Lung (tissue), 13 donors: ENCODE results near the gene CDKN2D. TPM values are rescaled to one million over a fixed set of nuclear protein-coding genes. Genes with fewer than 3 reads are reported as not detected.

Experiments used
- ATAC-seq: fragments of 200-7000 bp; cut with Tn5 transposase; one replicate; pipeline ENCODE4 v1.9.1; 2020; ENCODE audit warnings: moderate number of reproducible peaks; ENCODE audit not compliant: insufficient read depth, low FRiP score
- DNase-seq, 3 donors: peaks; one replicate each; pipeline ENCODE4 v3.0.0-alpha.2; 2013 to 2017
- H3K27ac ChIP-seq, 2 donors: one replicate each; pipeline ENCODE4 v1.5.1; 2013; ENCODE audit warnings: mild to moderate bottlenecking in 2 of 2, moderate library complexity in 2 of 2, control low read depth in 1 of 2, inconsistent platforms in 1 of 2, low read depth in 1 of 2, low read length in 1 of 2
- H3K27me3 ChIP-seq, 3 donors: one replicate each; pipeline ENCODE4 v1.5.1; 2013; ENCODE audit warnings: low read length in 2 of 3; ENCODE audit not compliant: control insufficient read depth in 3 of 3, insufficient read depth in 3 of 3
- H3K36me3 ChIP-seq, 4 donors: one replicate each; pipeline ENCODE4 v1.5.1; 2013; ENCODE audit warnings: low read length in 4 of 4, mild to moderate bottlenecking in 1 of 4, moderate library complexity in 1 of 4; ENCODE audit not compliant: control insufficient read depth in 4 of 4, insufficient read depth in 4 of 4
- H3K4me1 ChIP-seq, 5 donors: one replicate each; pipeline ENCODE4 v1.5.1; 2013; ENCODE audit warnings: low read length in 5 of 5, mild to moderate bottlenecking in 2 of 5, moderate library complexity in 1 of 5; ENCODE audit not compliant: control insufficient read depth in 5 of 5, insufficient read depth in 5 of 5
- H3K4me3 ChIP-seq: one replicate; pipeline ENCODE4 v1.5.1; 2013; ENCODE audit warnings: mild to moderate bottlenecking, control low read depth, moderate library complexity
- H3K9ac ChIP-seq, 2 donors: one replicate each; pipeline ENCODE4 v1.5.1; 2013; ENCODE audit warnings: low read length in 2 of 2, control low read depth in 1 of 2; ENCODE audit not compliant: insufficient read depth in 1 of 2
- H3K9me3 ChIP-seq, 4 donors: one replicate each; pipeline ENCODE4 v1.5.1; 2013; ENCODE audit warnings: low read length in 3 of 4, mild to moderate bottlenecking in 1 of 4, moderate library complexity in 1 of 4; ENCODE audit not compliant: control insufficient read depth in 4 of 4, insufficient read depth in 3 of 4
- WGBS, 2 donors: extraction: QIAGEN DNeasy Blood & Tissue Kit; methylation state at CpG; one replicate each; pipeline ENCODE4 v1.1.7; 2013; 5-methylcytosine and 5-hydroxymethylcytosine counted together
- polyA plus RNA-seq, 2 donors: library from polyadenylated mRNA; stranded (reverse); fragments of 200-250 nt; gene quantifications; one replicate each; pipeline ENCODE4 v1.2.1, GENCODE V29; 2013
- small RNA-seq: library from RNA; depleted of rRNA; stranded (forward); fragments of <200 nt; gene quantifications from one replicate; pipeline ENCODE3, GENCODE V24; 2014; ENCODE audit warnings: low replicate concordance
- total RNA-seq, 2 donors: library from RNA; depleted of rRNA in 1 of 2; stranded (reverse); fragments of >200 nt in 1 of 2; gene quantifications; one replicate each; pipeline ENCODE4 v1.2.1, GENCODE V29; 2014 to 2021
- TF ChIP-seq, protein P1 (sequence below): IDR thresholded peaks from 2 replicates; pipeline ENCODE4 v1.5.1; 2012; ENCODE audit warnings: mild to moderate bottlenecking; ENCODE audit errors: control extremely low read depth, extremely low read depth
- donor health status: control.
- donor health status: control.
- donor health status: Bipolar disorder and iron deficiency.
- donor health status: healthy.
- donor health status: DM: yes; HTN: yes; CAD: no.

The CDKN2D gene
- total and polyA plus RNA-seq, 4 donors, result 12.5 to 74.9 (median 13.9) TPM

DNA sequence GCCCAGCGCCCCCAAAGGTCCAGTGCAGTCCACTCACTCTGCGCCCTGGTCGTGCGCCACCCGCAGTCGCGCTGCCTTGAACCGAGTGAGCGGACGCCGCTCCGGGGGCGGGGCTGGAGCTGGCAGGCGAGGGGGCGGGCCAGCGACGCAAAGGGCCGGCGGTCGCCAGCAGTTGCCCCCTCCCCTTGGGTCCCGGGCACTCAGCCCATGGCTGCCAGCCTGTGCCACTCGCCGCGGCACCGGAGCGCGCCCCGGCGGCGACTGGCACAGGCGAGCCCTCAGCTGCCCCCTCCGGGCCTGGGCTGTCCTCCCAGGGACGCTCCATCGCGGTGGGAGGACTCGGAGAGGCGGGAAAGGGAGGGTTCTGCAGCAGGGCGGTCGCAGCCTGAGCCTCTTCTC lies 51.4 kb downstream of the CDKN2D start, which contains the start of gene S1PR5:
Gene S1PR5 (minus strand): TSS at position 87 of the 399 bp plus-strand sequence. CDS start 2,436 bp downstream, outside the sequence.
- ATAC-seq (no peak), DNase-seq (no peak)
- Histone ChIP-seq H3K9me3 (peaks cover 0 to 7% (median 0%) of the 10 kb centered on the region in 4 donors), H3K36me3 (no peaks in the 10 kb centered on the region), H3K27ac (no peak within 1 kb of the TSS), H3K9ac (no peak within 1 kb of the TSS), H3K4me3 (no peak within 1 kb of the TSS), H3K4me1 (peaks cover 0 to 14% (median 4%) of the 10 kb centered on the region in 5 donors), H3K27me3 (peaks cover 19 to 69% (median 54%) of the 10 kb centered on the region in 3 donors)
- 2% methylated on average over 23 to 39 of the region's 39 CpGs for WGBS, 2 donors
- TF ChIP-seq, protein P1, sequence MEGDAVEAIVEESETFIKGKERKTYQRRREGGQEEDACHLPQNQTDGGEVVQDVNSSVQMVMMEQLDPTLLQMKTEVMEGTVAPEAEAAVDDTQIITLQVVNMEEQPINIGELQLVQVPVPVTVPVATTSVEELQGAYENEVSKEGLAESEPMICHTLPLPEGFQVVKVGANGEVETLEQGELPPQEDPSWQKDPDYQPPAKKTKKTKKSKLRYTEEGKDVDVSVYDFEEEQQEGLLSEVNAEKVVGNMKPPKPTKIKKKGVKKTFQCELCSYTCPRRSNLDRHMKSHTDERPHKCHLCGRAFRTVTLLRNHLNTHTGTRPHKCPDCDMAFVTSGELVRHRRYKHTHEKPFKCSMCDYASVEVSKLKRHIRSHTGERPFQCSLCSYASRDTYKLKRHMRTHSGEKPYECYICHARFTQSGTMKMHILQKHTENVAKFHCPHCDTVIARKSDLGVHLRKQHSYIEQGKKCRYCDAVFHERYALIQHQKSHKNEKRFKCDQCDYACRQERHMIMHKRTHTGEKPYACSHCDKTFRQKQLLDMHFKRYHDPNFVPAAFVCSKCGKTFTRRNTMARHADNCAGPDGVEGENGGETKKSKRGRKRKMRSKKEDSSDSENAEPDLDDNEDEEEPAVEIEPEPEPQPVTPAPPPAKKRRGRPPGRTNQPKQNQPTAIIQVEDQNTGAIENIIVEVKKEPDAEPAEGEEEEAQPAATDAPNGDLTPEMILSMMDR, result no peak

DNA sequence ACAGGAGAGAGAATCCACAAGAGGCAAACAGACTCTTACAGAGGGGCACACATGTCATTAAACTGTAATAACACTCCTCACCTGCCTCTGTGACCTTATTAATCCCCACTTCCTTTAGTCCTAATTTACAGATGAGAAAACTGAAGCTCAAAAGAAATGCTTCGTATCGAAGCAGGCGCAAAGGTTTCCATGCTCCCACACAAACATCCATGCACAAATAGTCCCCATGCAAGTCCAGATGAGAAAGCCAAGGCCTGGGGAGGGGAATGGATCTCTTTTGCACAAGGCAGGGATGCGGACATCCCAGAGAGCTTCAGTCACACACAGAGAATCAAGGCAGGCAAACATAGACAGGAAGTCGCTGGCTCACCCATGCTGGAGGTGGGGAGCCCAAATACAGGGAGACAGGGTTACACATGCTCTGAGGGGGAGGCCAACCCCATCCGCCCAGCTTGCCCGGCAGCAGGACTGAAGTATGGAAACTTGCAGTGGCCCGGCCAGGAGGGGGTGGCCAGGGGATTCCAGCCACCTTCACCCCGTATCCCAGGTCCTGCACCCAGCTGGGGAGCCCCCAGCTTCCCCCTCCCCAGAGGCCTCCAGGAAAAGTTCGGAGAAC lies 52.0 kb downstream of the CDKN2D start:
- 47 to 51% methylated on average over 10 of the region's 10 CpGs for WGBS, 2 donors
- Histone ChIP-seq H3K9me3 (peaks cover 0 to 7% (median 0%) of the 10 kb centered on the region in 4 donors), H3K4me1 (peaks cover 0 to 14% (median 4%) of the 10 kb centered on the region in 5 donors), H3K4me3 (no peak overlapping the region), H3K27ac (no peak overlapping the region), H3K27me3 (peaks cover 19 to 69% (median 57%) of the 10 kb centered on the region in 3 donors), H3K36me3 (no peaks in the 10 kb centered on the region), H3K9ac (no peak overlapping the region)
- no peak for ATAC-seq
- TF ChIP-seq, protein P1, result no peak
- no peak for DNase-seq

Small RNA genes lying within 50 kb of the gene (small RNA-seq; reads per million reads assigned to genes)
- gene MIR1238 (not detected), gene RNU7-140P (not detected)

Other genes with a start within 250 kb of the CDKN2D start
- gene RAVER1, start 235.4 kb downstream of the CDKN2D start, total RNA-seq, result 10 to 100 TPM; 21.1 to 46.1 TPM
- 10 to 100 TPM; 10.5 to 17.7 TPM for gene RAVER1, start 235.4 kb downstream of the CDKN2D start, polyA plus RNA-seq
- 10 to 100 TPM; 12.1 to 25.5 TPM for gene ICAM3, start 229.4 kb downstream of the CDKN2D start, total RNA-seq
- 10 to 100 TPM in 1 of 2 donors, 1 to 10 TPM in 1; 8.1 to 56.1 TPM for gene ICAM3, start 229.4 kb downstream of the CDKN2D start, polyA plus RNA-seq
- 100 to 1,000 TPM; 102 to 175 TPM for gene TYK2, start 188.4 kb downstream of the CDKN2D start, total RNA-seq
- 100 to 1,000 TPM; 137 to 162 TPM for gene TYK2, start 188.4 kb downstream of the CDKN2D start, polyA plus RNA-seq
- gene CDC37, start 165.4 kb downstream of the CDKN2D start, total RNA-seq, result 100 to 1,000 TPM; 110 to 156 TPM
- 100 to 1,000 TPM; 223 to 294 TPM for gene CDC37, start 165.4 kb downstream of the CDKN2D start, polyA plus RNA-seq
- gene PDE4A, start 148.4 kb downstream of the CDKN2D start, total RNA-seq, result 10 to 100 TPM; 11.9 to 23.6 TPM
- gene PDE4A, start 148.4 kb downstream of the CDKN2D start, polyA plus RNA-seq, result 10 to 100 TPM; 10.3 to 13.7 TPM
- gene KEAP1, start 65.6 kb downstream of the CDKN2D start, total RNA-seq, result 10 to 100 TPM; 44.8 to 73.5 TPM
- gene KEAP1, start 65.6 kb downstream of the CDKN2D start, polyA plus RNA-seq, result 10 to 100 TPM; 51.0 to 69.5 TPM
- gene S1PR5, start 51.5 kb downstream of the CDKN2D start, total RNA-seq, result 1 to 10 TPM in 1 of 2 donors, under 1 TPM in 1; 0.26 to 1.2 TPM
- 1 to 10 TPM in 1 of 2 donors, under 1 TPM in 1; 0.55 to 1.4 TPM for gene S1PR5, start 51.5 kb downstream of the CDKN2D start, polyA plus RNA-seq
- 10 to 100 TPM; 13.4 to 34.0 TPM for gene ATG4D, start 25.1 kb downstream of the CDKN2D start, total RNA-seq
- gene ATG4D, start 25.1 kb downstream of the CDKN2D start, polyA plus RNA-seq, result 10 to 100 TPM; 26.0 to 28.8 TPM
- gene KRI1, start 3.0 kb downstream of the CDKN2D start, total RNA-seq, result 10 to 100 TPM; 12.8 to 26.0 TPM
- 10 to 100 TPM; 16.6 to 21.5 TPM for gene KRI1, start 3.0 kb downstream of the CDKN2D start, polyA plus RNA-seq
- 10 to 100 TPM; 40.2 to 57.6 TPM for gene AP1M2, start 18.3 kb upstream of the CDKN2D start, total RNA-seq
- gene AP1M2, start 18.3 kb upstream of the CDKN2D start, polyA plus RNA-seq, result 10 to 100 TPM; 31.6 to 70.9 TPM
- gene SLC44A2, start 56.6 kb upstream of the CDKN2D start, total RNA-seq, result 100 to 1,000 TPM; 115 to 173 TPM
- 100 to 1,000 TPM in 1 of 2 donors, 10 to 100 TPM in 1; 83.6 to 122 TPM for gene SLC44A2, start 56.6 kb upstream of the CDKN2D start, polyA plus RNA-seq
- gene ILF3, start 85.4 kb upstream of the CDKN2D start, total RNA-seq, result 100 to 1,000 TPM; 146 to 225 TPM
- 100 to 1,000 TPM; 105 to 117 TPM for gene ILF3, start 85.4 kb upstream of the CDKN2D start, polyA plus RNA-seq
- gene QTRT1, start 132.5 kb upstream of the CDKN2D start, total RNA-seq, result 10 to 100 TPM; 21.0 to 54.5 TPM
- gene QTRT1, start 132.5 kb upstream of the CDKN2D start, polyA plus RNA-seq, result 10 to 100 TPM; 46.9 to 70.6 TPM
- 100 to 1,000 TPM; 202 to 277 TPM for gene DNM2, start 149.1 kb upstream of the CDKN2D start, total RNA-seq
- gene DNM2, start 149.1 kb upstream of the CDKN2D start, polyA plus RNA-seq, result 100 to 1,000 TPM; 172 to 206 TPM